ENCODE results near the gene TUBGCP5. TPM values are rescaled to one million over a fixed set of nuclear protein-coding genes. Genes with fewer than 3 reads are reported as not detected.

Gene TUBGCP5
- total and polyA plus RNA-seq, 2 donors (not counting 3 experiments of a cell fraction or from before 2014, with no cell fraction given): 6.7 to 18.6 TPM

DNA sequence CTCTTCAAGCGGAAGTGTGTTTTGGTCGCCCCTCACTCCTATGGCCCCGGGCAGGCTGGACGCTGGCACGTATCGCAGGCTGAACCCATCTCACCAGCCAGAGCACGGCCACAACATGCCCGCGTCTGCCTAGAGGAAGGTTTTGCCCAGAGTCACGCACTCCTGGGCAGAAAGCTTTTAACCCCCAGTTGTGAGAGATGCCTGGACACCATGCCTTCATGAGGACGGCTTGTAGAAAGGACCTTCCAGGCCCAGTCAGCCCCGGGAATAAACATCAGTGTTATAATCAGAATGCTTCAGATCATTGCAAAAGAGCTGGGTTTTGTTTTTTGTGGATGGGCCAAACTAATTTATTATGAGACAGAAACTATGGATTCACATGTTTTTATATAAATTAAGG is 75.7 kb downstream of the TUBGCP5 start:
- no peak for TF ChIP-seq FOS (IDR thresholded peaks at IDR 0.05; ENCODE audit: borderline replicate concordance, insufficient read depth, low read length)
- TF ChIP-seq MYC (IDR thresholded peaks at IDR 0.05; ENCODE audit: low read depth, low read length): no peak
- TF ChIP-seq, protein P1, sequence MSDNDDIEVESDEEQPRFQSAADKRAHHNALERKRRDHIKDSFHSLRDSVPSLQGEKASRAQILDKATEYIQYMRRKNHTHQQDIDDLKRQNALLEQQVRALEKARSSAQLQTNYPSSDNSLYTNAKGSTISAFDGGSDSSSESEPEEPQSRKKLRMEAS (IDR thresholded peaks at IDR 0.05; ENCODE audit: insufficient read depth, insufficient read length): no peak
- TF ChIP-seq, protein P2, sequence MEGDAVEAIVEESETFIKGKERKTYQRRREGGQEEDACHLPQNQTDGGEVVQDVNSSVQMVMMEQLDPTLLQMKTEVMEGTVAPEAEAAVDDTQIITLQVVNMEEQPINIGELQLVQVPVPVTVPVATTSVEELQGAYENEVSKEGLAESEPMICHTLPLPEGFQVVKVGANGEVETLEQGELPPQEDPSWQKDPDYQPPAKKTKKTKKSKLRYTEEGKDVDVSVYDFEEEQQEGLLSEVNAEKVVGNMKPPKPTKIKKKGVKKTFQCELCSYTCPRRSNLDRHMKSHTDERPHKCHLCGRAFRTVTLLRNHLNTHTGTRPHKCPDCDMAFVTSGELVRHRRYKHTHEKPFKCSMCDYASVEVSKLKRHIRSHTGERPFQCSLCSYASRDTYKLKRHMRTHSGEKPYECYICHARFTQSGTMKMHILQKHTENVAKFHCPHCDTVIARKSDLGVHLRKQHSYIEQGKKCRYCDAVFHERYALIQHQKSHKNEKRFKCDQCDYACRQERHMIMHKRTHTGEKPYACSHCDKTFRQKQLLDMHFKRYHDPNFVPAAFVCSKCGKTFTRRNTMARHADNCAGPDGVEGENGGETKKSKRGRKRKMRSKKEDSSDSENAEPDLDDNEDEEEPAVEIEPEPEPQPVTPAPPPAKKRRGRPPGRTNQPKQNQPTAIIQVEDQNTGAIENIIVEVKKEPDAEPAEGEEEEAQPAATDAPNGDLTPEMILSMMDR (IDR thresholded peaks at IDR 0.05; ENCODE audit: extremely low read depth in 1 of 2, insufficient read depth in 1 of 2, low read depth in 1 of 2, low read length in 2 of 2): no peak
- TF ChIP-seq POLR2AphosphoS5 (IDR thresholded peaks at IDR 0.05; ENCODE audit: insufficient read depth, low read depth, low read length): no peak
- no peak for TF ChIP-seq EZH2 (IDR thresholded peaks at IDR 0.05; ENCODE audit: borderline replicate concordance, low read depth, low read length, severe bottlenecking)
- TF ChIP-seq GATA2 (IDR thresholded peaks at IDR 0.05; ENCODE audit: insufficient read depth, insufficient read length, low read depth, low read length): no peak
- no peak for TF ChIP-seq POLR2A (IDR thresholded peaks at IDR 0.05; ENCODE audit: low read depth, low read length)
- TF ChIP-seq JUN (IDR thresholded peaks at IDR 0.05; ENCODE audit: borderline replicate concordance, insufficient read depth, insufficient read length, low read depth): no peak
- no peak for FAIRE-seq
- Histone ChIP-seq H3K27me3 (ENCODE audit: control insufficient read depth in 2 of 2, insufficient read depth in 2 of 2, low read length in 2 of 2) (no peaks in the 10 kb centered on the region), H3K27ac (ENCODE audit: insufficient read depth, low read depth, low read length) (no peak overlapping the region), H3K36me3 (ENCODE audit: control insufficient read depth in 2 of 2, extremely low read depth in 1 of 2, insufficient read depth in 2 of 2, low read length in 2 of 2) (no peaks in the 10 kb centered on the region), H2AFZ (ENCODE audit: low read depth, low read length) (no peak overlapping the region), H3K4me2 (ENCODE audit: insufficient read depth, low read length) (no peak overlapping the region), H3K9me3 (replicated peaks; ENCODE audit: control insufficient read depth, insufficient read depth, low read length) (no peaks in the 10 kb centered on the region), H3K4me1 (ENCODE audit: control insufficient read depth, extremely low read depth, insufficient read depth, low read length) (peaks cover 44% of the 10 kb centered on the region), H4K20me1 (replicated peaks; ENCODE audit: control insufficient read depth, extremely low read depth, insufficient read depth, low read length) (no peaks in the 10 kb centered on the region), H3K79me2 (ENCODE audit: control insufficient read depth, insufficient read depth, low read length) (peaks cover 82% of the 10 kb centered on the region), H3K4me3 (replicated peaks in 1 of 3; ENCODE audit: insufficient read depth in 1 of 3, low read depth in 1 of 3, low read length in 3 of 3) (no peak overlapping the region), H3K9ac (replicated peaks; ENCODE audit: extremely low read depth, insufficient read depth, low read length) (no peak overlapping the region), H3K9me1 (replicated peaks; ENCODE audit: control insufficient read depth, extremely low read depth, insufficient read depth, low read length) (no peaks in the 10 kb centered on the region)
- intact Hi-C loops (cut with micrococcal nuclease) (loop anchor here (5.0 kb wide), 1 partner anchor 41 kb away; no protein-coding TSS in a partner anchor), dilution Hi-C loops (cut with MboI; ENCODE audit: extremely low pct_ligation_motif_present, low sequenced_read_pairs) (no loop called here)
- no TSS peak for BruUV-seq (replicated peaks)
- no peak for DNase-seq (ENCODE audit: low read depth, low spot score)
- ChIA-PET CTCF (interaction anchor here (0.6 to 1.2 kb wide), 4 partner anchors 11 to 44 kb away, joined by 3 to 4 read pairs (median 3); no protein-coding TSS in a partner anchor), POLR2A (no interaction called here)
